ENCODE data around the gene SPRY1.

GRCh38 chr4:123418351-123418931 lies 21.8 kb downstream of the SPRY1 start:
- TF ChIP-seq POLR2A (IDR thresholded peaks at IDR 0.05; ENCODE audit: low read depth, low read length) (no peak), POLR2AphosphoS5 (IDR thresholded peaks at IDR 0.05; ENCODE audit: low read depth, low read length) (no peak), SPI1 (IDR thresholded peaks at IDR 0.05; ENCODE audit: low read depth, low read length) (peak; percentile 17; the same call in 1 of the 2 replicates), TAF1 (IDR thresholded peaks at IDR 0.05; ENCODE audit: low read depth, low read length) (no peak), PAX5 (IDR thresholded peaks at IDR 0.05; ENCODE audit: insufficient read depth, low read length, severe bottlenecking) (no peak)
